Vagina (tissue), 2 donors: Measurements from ENCODE around the gene FUT8.

Experiments
- CTCF ChIP-seq, 3 experiments: fragments of 450-650 bp in 2 of 3; fragments of 200-600 bp in 1 of 3; sonication (generic) in 1 of 3; IDR thresholded peaks; one replicate each; pipeline ENCODE4 v1.5.1; 2017 to 2019; ENCODE audit warnings: antibody characterized with exemption in 3 of 3, mild to moderate bottlenecking in 2 of 3, moderate library complexity in 2 of 3
- POLR2A ChIP-seq, 2 donors: fragments of 450-650 bp; IDR thresholded peaks; one replicate each; pipeline ENCODE4 v1.6.1; 2017; ENCODE audit warnings: antibody characterized with exemption in 2 of 2, mild to moderate bottlenecking in 2 of 2, moderate library complexity in 2 of 2
- POLR2AphosphoS5 ChIP-seq, 2 donors: sonication (generic); formaldehyde crosslinking; IDR thresholded peaks; one replicate each; pipeline ENCODE4 v1.9.0; 2017; ENCODE audit warnings: antibody characterized with exemption in 2 of 2, mild to moderate bottlenecking in 2 of 2, low read depth in 1 of 2; ENCODE audit not compliant: insufficient read depth in 1 of 2

- no peak for TF ChIP-seq CTCF (IDR thresholded peaks at IDR 0.05)
- no peak for TF ChIP-seq POLR2A (IDR thresholded peaks at IDR 0.05)
- no peak for TF ChIP-seq POLR2AphosphoS5 (IDR thresholded peaks at IDR 0.05; ENCODE audit: insufficient read depth in 1 of 2, low read depth in 1 of 2)
These were observed 218.5 kb downstream of the FUT8 start for GRCh38 chr14:65631040-65631439.
